Stimulated activated CD4-positive, alpha-beta T cell treated with anti-CD3 and anti-CD28 coated beads, Interleukin-15, amount 100 ng/mL, for 24 hours (primary cell): Measurements from ENCODE around the gene G2E3.
"Not testable (repeated sequence)": the region's sequence is repeated elsewhere in the genome, so short reads cannot be mapped to it uniquely, and the experiment has no call there.

Experiments used
- DNase-seq: peaks from one replicate; pipeline ENCODE4 v3.0.0-alpha.2; 2020

G2E3 gene

GRCh38 chr14:30558675-30559555, at the start of gene G2E3:
Gene G2E3 (plus strand): TSS chr14:30559158. CDS start chr14:30581080, 21,922 bp downstream.
- DNase-seq, result peak; percentile 93

GRCh38 chr14:30517737-30518136, 41.2 kb upstream of the G2E3 start:
- no peak for DNase-seq

DNA sequence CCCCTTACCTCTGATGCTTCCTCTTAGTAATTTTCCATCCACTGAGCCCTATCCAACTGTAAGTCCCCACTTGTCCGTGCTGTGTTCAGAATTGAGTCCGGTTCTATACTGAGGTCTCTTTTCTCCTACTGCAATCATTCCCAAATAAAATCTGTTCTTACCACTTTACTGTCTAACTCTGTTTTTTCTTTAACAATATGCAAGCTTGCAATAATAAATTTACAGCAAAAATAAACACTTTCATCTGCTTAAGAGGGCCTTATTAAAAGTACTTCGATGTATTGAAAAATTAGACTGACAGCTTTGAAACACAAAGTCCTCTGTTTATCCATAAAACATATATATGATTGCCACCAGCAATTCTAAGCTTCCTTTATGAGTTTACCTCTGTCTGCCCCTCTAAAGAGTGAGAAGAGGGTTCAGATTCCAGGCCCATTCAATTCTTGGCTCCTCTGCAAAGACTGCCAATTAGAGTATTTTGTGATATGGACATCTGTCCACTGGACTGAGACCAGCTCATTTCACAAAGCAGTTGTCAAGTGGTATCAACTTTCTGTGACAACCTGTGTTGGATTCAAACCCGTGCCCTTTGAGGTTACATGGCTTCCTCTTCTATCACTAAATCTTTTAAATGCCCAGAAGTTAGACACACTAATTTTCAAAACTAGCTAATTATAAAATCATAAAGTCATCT, 39.9 kb upstream of the G2E3 start:
- no peak for DNase-seq

- no peak for DNase-seq
Measured at GRCh38 chr14:30519961-30520360, 39.0 kb upstream of the G2E3 start.

GRCh38 chr14:30520536-30520935, 38.4 kb upstream of the G2E3 start:
- DNase-seq, result no peak

DNA sequence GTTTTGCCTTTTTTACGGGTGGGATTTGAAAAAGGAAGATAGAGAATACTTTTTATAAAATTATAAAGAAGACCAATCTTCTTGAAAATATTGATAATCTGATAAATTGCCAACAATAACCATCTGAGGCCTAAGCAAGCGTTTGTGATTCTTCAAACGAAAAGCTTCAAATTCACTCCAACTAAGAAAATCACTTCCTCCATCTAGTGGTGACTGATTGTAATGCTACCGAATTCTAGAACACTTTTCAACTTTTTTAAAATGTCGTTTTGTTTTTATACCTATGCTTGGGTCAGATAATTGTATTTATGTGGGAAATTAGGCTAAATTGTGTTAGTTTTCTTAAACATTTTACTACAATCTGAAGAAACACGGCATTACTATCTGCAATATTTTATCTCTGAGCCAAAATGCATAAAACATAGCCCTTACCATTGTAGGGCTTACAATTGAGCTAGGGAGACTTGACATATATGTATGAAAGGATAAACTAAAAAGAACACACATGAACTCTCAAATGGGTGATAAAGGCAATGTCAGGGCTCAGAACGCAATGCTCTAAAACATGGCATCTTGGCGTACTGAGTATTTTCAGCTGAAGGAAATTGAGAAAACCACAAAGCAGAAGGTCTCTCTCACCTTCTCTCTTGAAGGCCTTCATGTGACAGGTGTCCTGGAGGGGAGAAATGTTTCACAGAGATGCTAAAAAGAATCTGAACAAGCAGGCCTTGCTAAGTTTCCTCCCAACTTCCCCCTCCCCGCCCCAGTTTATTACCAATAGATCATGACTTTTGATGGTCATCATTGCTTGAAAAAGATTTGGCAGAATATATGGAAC, 36.8 kb upstream of the G2E3 start:
- DNase-seq, result no peak

- no peak for DNase-seq
Measured at GRCh38 chr14:30525833-30526232, 33.1 kb upstream of the G2E3 start.

DNA sequence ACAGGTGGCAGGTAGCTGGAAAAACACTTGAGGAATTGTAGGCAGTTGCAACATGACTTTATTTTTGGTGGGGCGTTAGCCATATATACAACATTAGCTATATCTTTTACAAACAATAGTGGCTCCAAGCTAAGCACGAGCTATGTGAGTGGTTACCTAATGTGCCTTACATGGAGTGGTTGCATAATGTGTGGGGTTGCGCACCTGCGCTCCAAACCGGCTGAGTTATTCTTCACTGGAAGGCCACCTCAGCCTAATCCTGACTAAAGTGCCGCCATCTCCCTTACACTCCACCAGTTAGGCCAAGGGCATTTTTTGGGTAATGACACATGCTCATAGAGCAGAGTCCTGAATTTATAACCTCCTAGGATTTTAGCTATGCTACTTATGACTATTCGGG, 31.8 kb upstream of the G2E3 start:
- DNase-seq, result no peak

GRCh38 chr14:30528119-30528518, 30.8 kb upstream of the G2E3 start:
- no peak for DNase-seq

DNA sequence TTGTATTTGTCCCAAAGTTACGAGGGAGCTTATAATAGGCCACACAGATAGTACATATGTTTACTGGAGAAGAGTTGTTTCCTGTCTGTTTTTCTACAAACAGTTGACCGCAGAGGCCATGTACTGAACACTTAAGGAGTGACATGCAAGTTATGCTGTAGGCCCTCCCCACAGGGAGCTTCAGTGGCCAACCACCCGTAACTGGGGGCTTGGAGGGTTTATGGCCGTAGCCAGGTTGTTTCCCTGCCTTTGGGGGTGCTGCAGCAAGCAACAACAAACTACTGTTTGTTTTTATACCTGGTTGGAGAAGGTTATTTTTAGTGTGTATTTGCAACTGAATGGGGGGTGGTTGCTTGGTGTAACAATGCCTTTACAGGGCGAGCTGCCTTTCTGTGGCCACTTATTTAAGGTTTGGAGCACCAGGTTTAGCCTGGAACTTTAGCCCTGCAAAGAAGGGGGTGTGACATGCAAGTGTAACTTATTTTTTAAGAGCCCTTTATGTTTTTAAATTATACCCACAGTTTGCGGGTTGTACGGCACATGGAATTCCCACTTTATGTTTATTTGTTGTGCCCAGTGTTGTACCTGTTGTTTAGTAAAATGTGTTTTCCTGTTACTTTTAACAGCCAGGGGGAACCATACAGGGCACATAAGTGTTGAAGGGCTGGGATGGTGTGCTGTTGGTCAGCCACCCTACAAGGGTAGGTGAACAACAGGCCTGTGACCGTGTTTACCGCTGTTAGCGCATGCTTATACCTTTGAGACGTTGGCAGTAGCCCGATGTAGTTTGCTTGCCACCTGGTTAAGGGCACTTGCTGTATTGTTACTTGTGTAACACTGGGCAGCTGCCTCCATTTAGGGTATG, 29.9 kb upstream of the G2E3 start:
- DNase-seq, result no peak

- no peak for DNase-seq
Measured at GRCh38 chr14:30532264-30532663, 26.7 kb upstream of the G2E3 start.

GRCh38 chr14:30533126-30533525, 25.8 kb upstream of the G2E3 start:
- no peak for DNase-seq

GRCh38 chr14:30541318-30541717, 17.6 kb upstream of the G2E3 start:
- no peak for DNase-seq

DNA sequence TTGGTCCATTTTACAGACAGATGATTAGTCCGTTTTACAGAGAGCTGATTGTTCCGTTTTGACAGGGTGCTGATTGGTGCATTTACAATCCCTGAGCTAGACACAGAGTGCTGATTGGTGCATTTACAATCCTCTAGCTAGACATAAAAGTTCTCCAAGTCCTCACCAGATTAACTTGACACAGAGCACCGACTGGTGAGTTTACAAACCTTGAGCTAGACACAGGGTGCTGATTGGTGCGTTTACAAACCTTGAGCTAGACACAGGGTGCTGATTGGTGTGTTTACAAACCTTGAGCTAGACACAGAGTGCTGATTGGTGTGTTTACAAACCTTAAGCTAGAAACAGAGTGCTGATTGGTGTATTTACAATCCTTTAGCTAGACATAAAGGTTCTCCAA, 12.2 kb upstream of the G2E3 start:
- not testable (repeated sequence) for DNase-seq

DNA sequence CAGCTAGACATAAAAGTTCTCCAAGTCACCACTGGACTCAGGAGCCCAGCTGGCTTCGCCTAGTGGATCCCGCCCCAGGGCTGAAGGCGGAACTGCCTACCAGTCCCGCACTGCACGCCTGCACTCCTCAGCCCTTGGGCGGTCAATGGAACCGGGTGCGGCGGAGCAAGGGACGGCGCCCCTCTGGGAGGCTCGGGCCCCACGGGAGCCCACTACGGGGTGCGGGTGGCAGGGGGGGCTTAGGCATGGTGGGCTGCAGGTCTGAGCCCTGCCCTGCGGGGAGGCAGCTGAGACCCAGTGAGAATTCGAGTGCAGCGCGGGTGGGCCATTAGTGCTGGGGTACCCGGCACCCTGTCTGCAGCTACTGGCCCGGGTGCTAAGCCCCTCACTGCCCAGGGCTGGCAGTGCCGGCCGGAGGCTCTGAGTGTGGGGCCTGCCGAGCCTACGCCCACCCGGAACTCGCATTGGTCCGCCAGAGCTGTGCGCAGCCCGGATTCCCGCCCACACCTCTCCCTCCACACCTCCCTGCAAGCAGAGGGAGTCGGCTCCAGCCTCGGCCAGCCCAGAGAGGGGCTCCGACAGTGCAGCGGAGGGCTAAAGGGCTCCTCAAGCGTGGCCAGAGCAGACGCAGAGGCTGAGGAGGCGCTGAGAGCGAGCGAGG, 11.4 kb upstream of the G2E3 start:
- DNase-seq, result no peak

DNA sequence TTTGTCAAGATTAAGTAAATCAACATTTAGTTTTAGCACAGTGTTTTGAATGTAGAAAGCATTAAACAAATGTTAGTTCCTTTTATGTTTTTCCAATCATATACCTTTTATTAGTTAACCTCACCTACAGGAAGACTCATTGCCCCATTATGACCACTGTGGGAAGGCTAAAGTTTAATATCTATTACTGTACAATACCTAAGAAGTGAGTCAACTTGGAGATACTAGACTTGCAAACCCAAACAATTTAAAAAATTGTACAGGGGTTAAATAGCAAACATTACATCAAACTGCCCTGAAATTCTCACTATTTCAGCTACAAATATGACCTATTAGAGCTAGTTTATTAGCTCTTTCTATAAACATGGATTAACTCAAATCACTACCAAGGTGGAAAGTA, 8.6 kb upstream of the G2E3 start:
- no peak for DNase-seq

DNA sequence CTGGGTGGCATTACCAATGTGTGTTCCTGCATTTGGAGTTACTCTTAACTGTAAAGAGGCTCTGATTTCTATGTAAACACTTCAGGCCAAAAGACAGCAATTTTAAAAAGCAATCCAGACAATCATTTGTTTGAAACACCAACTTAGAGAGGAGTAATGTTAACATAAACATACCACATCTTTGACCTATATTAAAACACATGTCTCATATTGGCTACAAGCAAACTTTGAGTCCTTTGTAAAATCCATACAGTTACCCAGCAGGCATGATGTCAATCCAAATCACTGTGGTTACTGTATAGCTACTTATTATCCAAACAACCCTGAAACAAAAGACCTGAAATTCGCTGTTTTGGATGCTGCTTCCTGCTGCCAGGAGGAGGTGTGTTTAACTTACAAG, 7.5 kb upstream of the G2E3 start:
- no peak for DNase-seq

- DNase-seq, result no peak
Measured at GRCh38 chr14:30553311-30553989, 5.5 kb upstream of the G2E3 start.

DNA sequence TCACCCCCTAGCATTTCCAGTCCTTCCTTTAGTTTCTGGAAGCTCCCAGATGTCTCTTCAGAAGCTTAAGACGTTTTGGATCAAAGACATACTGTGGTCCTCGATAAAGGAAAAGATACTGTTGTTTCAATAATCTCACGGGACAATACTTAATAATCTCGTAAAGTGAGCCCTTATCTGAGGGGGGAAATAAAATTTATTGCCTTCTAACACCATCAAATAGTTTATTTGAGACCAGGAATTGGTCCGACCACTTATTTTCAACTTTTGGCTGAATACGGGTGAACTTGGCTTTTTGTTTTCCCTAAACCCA, 640 bp upstream of the G2E3 start:
- DNase-seq, result no peak

DNA sequence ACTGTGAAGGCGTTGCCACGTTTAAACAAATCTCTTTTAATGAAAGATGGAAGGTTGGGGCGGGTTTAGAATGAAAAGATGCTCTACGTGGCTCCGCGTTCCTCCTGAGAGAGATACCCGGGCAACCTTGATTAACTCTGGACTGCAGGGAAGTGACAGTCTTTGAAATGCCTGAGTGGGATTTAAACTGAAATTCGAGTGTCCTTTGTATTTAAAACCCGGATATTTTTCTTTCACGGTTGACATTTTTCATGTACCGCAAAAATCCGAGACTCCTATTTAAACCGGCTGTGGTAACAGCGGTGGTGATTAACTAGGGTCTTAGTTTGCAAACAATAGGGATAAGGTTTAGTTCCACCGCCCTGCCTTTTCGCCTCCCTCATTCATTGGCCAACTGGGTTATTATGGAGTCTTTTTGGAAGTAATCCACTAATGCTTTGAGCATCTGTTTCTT, 707 bp downstream of the G2E3 start:
- peak; percentile 11 for DNase-seq

DNA sequence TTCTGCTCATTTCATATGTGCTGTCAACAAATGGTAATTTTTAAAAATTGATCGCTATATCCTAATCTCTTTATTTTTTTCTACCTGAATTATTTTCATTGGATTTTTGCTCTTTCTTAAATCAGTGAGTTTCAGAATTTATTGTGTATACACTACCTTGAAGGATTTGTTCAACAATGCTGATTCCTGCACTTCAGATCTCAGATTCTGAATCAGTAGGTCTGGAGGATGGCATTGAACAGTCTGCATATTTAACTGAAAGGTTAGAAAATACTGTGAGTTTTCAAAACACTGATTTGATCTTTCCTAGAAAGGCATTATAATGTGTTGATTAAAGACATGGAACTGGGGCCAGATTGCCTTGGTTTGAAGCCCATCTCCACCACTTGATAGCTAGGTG, 1.6 kb downstream of the G2E3 start:
- no peak for DNase-seq
